Stimulated activated CD8-positive, alpha-beta memory T cell treated with anti-CD3 and anti-CD28 coated beads, Interleukin-15, amount 100 ng/mL, for 48 hours (primary cell): ENCODE data around the gene CACTIN.
A peak's percentile ranks its signal among the peaks of the same experiment; 100 is the strongest.
"Not testable (repeated sequence)": the region's sequence is repeated elsewhere in the genome, so short reads cannot be mapped to it uniquely, and the experiment has no call there.

Experiments
- DNase-seq, 2 donors: peaks; one replicate each; pipeline ENCODE4 v3.0.0-alpha.2; 2020; ENCODE audit warnings: low read depth in 2 of 2

The CACTIN gene

DNA sequence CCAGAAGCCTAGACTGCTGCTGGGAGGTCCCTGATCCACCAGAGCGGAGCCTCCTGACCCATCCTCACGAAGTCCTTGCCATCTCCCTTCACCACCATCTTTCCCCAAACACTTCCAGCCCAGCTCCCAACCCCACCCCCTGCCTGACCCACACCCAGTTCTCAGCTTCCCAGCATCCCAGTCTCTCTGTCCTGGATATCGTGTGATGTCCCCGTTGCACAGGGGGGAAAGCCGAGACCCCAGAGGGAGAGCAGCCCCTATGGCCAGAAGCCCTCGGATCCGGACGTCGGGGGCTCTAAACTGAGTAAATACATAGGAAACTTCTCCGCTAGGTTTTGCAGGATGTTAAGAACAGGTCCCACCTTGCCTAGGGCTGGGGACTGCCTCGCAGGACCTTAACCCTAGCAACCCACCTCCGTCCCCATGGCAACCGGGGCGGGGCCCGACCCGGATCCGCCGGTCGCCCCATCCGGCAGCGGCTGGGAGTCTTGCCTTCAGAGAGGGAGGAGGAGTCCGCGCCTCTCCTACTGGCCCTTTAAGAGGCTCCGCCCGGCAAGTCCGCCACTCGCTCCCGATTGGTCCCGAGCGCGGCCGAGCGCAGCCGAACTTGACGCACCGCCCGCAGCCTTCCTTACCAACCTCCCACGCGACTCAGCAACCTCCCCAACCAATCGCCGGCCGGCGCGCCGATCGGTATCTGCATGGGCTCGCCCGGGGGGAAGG is 54.3 kb downstream of the CACTIN start:
- DNase-seq = peak; percentile 100

DNA sequence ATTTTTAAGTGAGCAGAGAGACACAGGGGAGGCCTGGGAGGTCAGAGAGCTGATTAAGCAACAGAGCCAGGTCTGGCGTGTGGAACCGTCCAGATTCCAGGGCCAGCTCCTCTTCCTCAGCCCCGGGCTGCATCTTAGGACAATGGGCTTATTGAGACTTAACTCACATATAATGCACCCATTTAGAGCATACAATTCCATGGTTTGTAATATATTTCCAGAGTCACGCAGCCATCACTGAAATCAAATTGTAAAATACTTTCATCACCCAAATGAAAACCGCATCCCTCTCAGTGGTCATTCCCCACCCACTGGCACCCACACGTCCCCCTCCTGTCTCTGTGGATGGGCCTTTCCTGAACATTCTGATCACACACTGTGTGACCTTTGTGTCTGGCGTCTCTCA is 56.0 kb downstream of the CACTIN start:
- no peak for DNase-seq

DNA sequence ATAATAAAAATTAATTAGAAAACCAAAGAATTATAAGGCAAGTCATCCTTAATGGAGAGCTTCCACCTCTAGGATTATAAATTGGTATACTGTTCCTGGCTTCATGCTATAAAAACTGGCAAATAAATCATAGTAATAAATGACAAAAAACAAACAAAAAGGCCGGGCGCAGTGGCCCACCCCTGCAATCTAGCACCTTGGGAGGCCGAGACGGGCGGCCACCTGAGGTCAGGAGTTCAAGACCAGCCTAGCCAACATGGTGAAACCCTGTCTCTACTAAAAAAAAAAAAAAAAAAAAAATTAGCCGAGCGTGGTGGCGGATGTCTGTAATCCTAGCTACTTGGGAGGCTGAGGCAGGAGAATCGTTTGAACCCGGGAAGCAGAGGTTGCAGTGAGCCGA is 56.5 kb downstream of the CACTIN start:
- DNase-seq = not testable (repeated sequence)

DNA sequence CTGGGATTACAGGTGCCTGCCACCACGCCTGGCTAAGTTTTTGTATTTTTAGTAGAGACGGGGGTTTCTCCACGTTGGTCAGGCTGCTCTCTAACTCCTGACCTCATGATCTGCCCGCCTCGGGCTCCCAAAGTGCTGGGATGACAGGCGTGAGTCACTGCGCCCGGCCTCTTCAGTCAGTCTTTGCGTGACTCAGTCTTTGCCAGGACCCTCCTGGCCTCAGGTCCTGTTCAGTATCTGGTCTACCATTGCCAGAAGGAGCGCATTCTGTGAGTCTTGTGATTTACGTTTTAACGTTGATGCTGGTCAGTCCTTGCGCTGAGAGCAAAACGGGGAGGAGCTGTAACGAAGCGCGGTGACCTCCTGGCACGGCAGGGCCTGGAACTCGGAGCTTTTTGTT is 61.5 kb downstream of the CACTIN start:
- no peak for DNase-seq

DNA sequence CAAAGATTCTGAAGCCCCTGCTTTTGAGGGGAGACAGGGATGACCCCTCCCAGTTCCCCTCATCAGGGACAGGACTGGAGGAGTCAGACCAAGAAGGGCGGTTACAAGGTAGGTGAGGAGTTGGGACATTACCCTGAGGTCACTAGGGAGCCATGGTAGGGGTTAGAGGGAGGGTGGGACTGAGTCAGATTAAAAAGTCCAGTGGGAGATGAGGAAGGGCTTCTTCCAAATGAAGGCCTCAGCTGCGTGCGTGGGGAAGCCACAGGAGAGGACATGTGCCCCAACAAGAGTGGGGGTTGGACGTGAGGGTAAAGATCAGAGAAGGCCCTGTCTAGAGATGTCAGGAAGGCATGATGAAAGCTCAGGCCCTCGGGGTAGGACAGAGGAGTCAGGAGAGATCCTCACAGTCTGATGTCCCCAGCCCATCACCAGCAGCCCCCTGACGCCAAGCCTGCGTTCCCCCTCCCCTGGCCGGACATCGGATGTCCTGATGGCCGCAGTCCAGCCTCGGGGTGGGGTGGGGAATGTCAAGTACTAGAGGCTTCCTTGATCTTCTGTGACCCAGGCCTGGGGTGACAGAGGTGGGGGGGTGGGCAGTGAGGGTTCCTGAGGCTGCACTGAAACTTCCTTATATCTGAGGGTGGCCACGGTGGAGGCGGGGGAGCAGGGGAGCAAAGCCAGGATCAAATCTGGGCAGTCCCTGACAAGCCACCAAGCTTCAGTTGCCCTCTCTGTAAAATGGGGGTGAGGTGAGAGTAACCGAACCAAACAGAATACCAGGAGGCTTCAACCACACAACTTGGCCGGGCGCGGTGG is 62.7 kb downstream of the CACTIN start:
- no peak for DNase-seq
